Measurements from ENCODE around the gene FRS3.

DNA sequence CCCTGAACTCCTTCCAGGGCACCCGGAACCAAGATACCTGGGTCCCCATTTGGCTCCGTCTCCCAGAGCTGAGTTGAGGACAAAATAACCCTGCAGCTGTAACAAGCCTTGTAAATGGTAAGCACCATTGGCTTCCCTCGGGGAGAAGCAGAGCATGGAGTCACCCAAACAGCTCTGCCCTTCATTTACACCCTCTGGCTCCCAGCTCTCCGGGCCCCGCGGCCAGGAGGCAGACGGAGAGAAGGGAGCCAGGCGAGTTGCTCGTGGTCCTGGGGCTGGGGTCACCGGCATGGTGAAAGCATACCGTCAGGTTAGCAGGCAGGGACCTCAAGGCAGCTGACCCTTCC, 46.4 kb downstream of the FRS3 start:
- no peak for TF ChIP-seq FOXK2 (IDR thresholded peaks at IDR 0.05)
- TF ChIP-seq BHLHE40 (IDR thresholded peaks at IDR 0.05; ENCODE audit: borderline replicate concordance), result no peak
- no peak for TF ChIP-seq HDGF (IDR thresholded peaks at IDR 0.05; ENCODE audit: borderline replicate concordance)
- no peak for TF ChIP-seq FOXA1 (IDR thresholded peaks at IDR 0.05)
- no peak for TF ChIP-seq SUZ12 (IDR thresholded peaks at IDR 0.05)
- no peak for TF ChIP-seq ZNF384 (IDR thresholded peaks at IDR 0.05)
- no peak for TF ChIP-seq SP1 (IDR thresholded peaks at IDR 0.05)
